ENCODE results near the gene TAS1R3. TPM values are rescaled to one million over a fixed set of nuclear protein-coding genes. Genes with fewer than 3 reads are reported as not detected.

The TAS1R3 gene
- total RNA-seq, 1 experiment from 2014 or later, result 0.31 TPM

- no peak for ATAC-seq
- no peak for DNase-seq (ENCODE audit: low read depth, low spot score)
- no peak overlapping the region for H3K27ac ChIP-seq (ENCODE audit: low read length)
- no peaks in the 10 kb centered on the region for H3K9me3 ChIP-seq (ENCODE audit: control insufficient read depth, insufficient read depth, low read depth, low read length)
- no TSS peak for BruUV-seq (replicated peaks)
- POLR2A ChIA-PET, result no interaction called here
- H3K36me3 ChIP-seq (ENCODE audit: control insufficient read depth, insufficient read depth, low read length), result no peaks in the 10 kb centered on the region
- no peak overlapping the region for H3K4me3 ChIP-seq (ENCODE audit: low read depth in 2 of 2, low read length in 2 of 2)
- intact Hi-C loops (cut with micrococcal nuclease; ENCODE audit: unreplicated experiment), result no loop called here
- in situ Hi-C loops (cut with HindIII; ENCODE audit: low pct_unique_long_range_greater_than_20kb, low sequenced_read_pairs), result no loop called here
- CTCF ChIA-PET, result no interaction called here
- no peaks in the 10 kb centered on the region for H3K27me3 ChIP-seq (ENCODE audit: control insufficient read depth, insufficient read depth, low read length)
- peaks cover 10% of the 10 kb centered on the region; the same call in 1 of the 2 replicates for H3K4me1 ChIP-seq (ENCODE audit: control insufficient read depth, insufficient read depth, low read length)
- TF ChIP-seq SIN3A (IDR thresholded peaks at IDR 0.05; ENCODE audit: borderline replicate concordance, insufficient read depth, low read depth, low read length), result no peak
- no peak for TF ChIP-seq POLR2AphosphoS5 (IDR thresholded peaks at IDR 0.05; ENCODE audit: low read depth, low read length)
- no peak for TF ChIP-seq TCF7L2 (IDR thresholded peaks at IDR 0.05; ENCODE audit: low read depth, low read length)
- no peak for TF ChIP-seq REST (IDR thresholded peaks at IDR 0.05; ENCODE audit: insufficient read depth in 1 of 2, low read depth in 2 of 2, low read length in 1 of 2)
- TF ChIP-seq CTCF (IDR thresholded peaks at IDR 0.05), result no peak
Observed at GRCh38 chr1:1330366-1331067, 563 bp upstream of the TAS1R3 start.

- TF ChIP-seq TCF7L2 (IDR thresholded peaks at IDR 0.05; ENCODE audit: low read depth, low read length) (no peak), CTCF (IDR thresholded peaks at IDR 0.05) (no peak), REST (IDR thresholded peaks at IDR 0.05; ENCODE audit: insufficient read depth in 1 of 2, low read depth in 2 of 2, low read length in 1 of 2) (no peak), SIN3A (IDR thresholded peaks at IDR 0.05; ENCODE audit: borderline replicate concordance, insufficient read depth, low read depth, low read length) (no peak), POLR2AphosphoS5 (IDR thresholded peaks at IDR 0.05; ENCODE audit: low read depth, low read length) (no peak)
- ATAC-seq, result peak; percentile 5; the same call in 1 of the 2 replicates
- DNase-seq (ENCODE audit: low read depth, low spot score), result no peak
- POLR2A ChIA-PET, result no interaction called here
- Histone ChIP-seq H3K4me1 (ENCODE audit: control insufficient read depth, insufficient read depth, low read length) (no peaks in the 10 kb centered on the region), H3K9me3 (ENCODE audit: control insufficient read depth, insufficient read depth, low read depth, low read length) (no peaks in the 10 kb centered on the region), H3K36me3 (ENCODE audit: control insufficient read depth, insufficient read depth, low read length) (no peaks in the 10 kb centered on the region), H3K4me3 (ENCODE audit: low read depth in 2 of 2, low read length in 2 of 2) (no peak overlapping the region), H3K27me3 (ENCODE audit: control insufficient read depth, insufficient read depth, low read length) (no peaks in the 10 kb centered on the region), H3K27ac (ENCODE audit: low read length) (no peak overlapping the region)
- no TSS peak for BruUV-seq (replicated peaks)
- CTCF ChIA-PET, result no interaction called here
- intact Hi-C loops (cut with micrococcal nuclease; ENCODE audit: unreplicated experiment) (no loop called here), in situ Hi-C loops (cut with HindIII; ENCODE audit: low pct_unique_long_range_greater_than_20kb, low sequenced_read_pairs) (no loop called here)
Observed at GRCh38 chr1:1332031-1332755, 1.1 kb downstream of the TAS1R3 start.
